Smooth muscle cell (in vitro differentiated cells): ENCODE measurements around the gene TNS3. TPM values are rescaled to one million over a fixed set of nuclear protein-coding genes. Genes with fewer than 3 reads are reported as not detected.

Experiments used
- DNase-seq: peaks from one replicate; lab custom pipeline; 2025; ENCODE audit not compliant: unreplicated experiment; lab: John Stamatoyannopoulos, UW
- H2AFZ ChIP-seq: fragments of 200-600 bp; sonication (generic); 2 replicates; pipeline ENCODE4 v1.6.0; 2016; ENCODE audit warnings: antibody characterized with exemption, low read depth, mild to moderate bottlenecking
- H3F3A ChIP-seq: fragments of 200-600 bp; sonication (generic); 2 replicates; pipeline ENCODE4 v1.6.0; 2017; ENCODE audit warnings: antibody characterized with exemption, low read depth
- H3K27ac ChIP-seq: fragments of 200-600 bp; sonication (generic); 2 replicates; pipeline ENCODE4 v1.5.1; 2016; ENCODE audit warnings: low read depth, mild to moderate bottlenecking
- H3K27me3 ChIP-seq: fragments of 200-600 bp; sonication (generic); 2 replicates; pipeline ENCODE4 v1.6.1; 2016; ENCODE audit warnings: low read depth, mild to moderate bottlenecking
- H3K36me3 ChIP-seq: fragments of 200-600 bp; sonication (generic); 2 replicates; pipeline ENCODE4 v1.5.1; 2016; ENCODE audit warnings: low read depth
- H3K4me1 ChIP-seq: fragments of 200-600 bp; sonication (generic); 2 replicates; pipeline ENCODE4 v1.5.1; 2016; ENCODE audit warnings: low read depth
- H3K4me2 ChIP-seq: fragments of 200-600 bp; sonication (generic); 2 replicates; pipeline ENCODE4 v1.6.0; 2016; ENCODE audit warnings: mild to moderate bottlenecking
- H3K4me3 ChIP-seq: fragments of 200-600 bp; sonication (generic); 2 replicates; pipeline ENCODE4 v1.5.1; 2016; ENCODE audit warnings: mild to moderate bottlenecking
- H3K79me2 ChIP-seq: fragments of 200-600 bp; sonication (generic); 2 replicates; pipeline ENCODE4 v1.6.0; 2016; ENCODE audit warnings: low read depth, mild to moderate bottlenecking
- H3K9ac ChIP-seq: fragments of 200-600 bp; sonication (generic); 2 replicates; pipeline ENCODE4 v1.6.0; 2016; ENCODE audit warnings: low read depth
- H3K9me3 ChIP-seq: fragments of 200-600 bp; sonication (generic); replicated peaks from 2 replicates; pipeline ENCODE4 v1.5.1; 2016; ENCODE audit warnings: low read depth
- H4K20me1 ChIP-seq: fragments of 200-600 bp; sonication (generic); 2 replicates; pipeline ENCODE4 v1.6.0; 2016; ENCODE audit warnings: low read depth
- CTCF ChIP-seq: fragments of 200-600 bp; sonication (generic); IDR thresholded peaks from 2 replicates; pipeline ENCODE4 v1.5.1; 2017; ENCODE audit warnings: borderline replicate concordance, mild to moderate bottlenecking, antibody characterized with exemption; ENCODE audit not compliant: insufficient read depth, poor library complexity, severe bottlenecking
- WGBS: methylation state at CpG from one replicate; pipeline ENCODE4 v1.1.7; 2016; ENCODE audit warnings: low lambda C conversion rate; 5-methylcytosine and 5-hydroxymethylcytosine counted together
- polyA plus RNA-seq: library from polyadenylated mRNA; unstranded; fragments of >200 nt; fragmentation: Nextera tagmentation; extraction: Ambion mirVana; gene quantifications from 2 replicates; pipeline ENCODE4 v1.2.1, GENCODE V29; 2016
- total RNA-seq: library from RNA; depleted of rRNA; stranded (reverse); fragments of >200 nt; gene quantifications from 2 replicates; pipeline ENCODE4 v1.2.3, GENCODE V29; 2014

Gene TNS3
- total and polyA plus RNA-seq, 2 experiments from 2014 or later = 32.6 to 50.5 TPM

DNA sequence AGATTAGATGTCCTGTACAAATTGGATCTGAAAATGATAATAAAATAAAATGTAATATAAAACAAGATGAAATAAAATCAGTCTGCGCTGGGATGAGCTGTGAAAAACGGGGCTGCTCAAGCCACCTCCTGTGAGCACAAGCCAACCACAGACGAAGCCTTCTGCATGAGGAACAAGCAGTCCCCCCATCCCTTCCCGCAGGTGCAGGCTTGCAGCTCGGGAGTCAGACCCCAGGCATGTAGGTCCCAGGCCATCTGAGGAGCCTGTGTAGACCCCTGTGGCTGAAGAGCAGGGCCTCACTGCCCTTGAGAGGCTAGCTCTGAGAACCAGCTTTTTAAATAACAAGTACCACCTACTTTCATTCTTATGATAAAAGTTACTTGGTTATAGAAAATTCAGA lies 123.4 kb downstream of the TNS3 start:
- Histone ChIP-seq H3K4me2 (no peak overlapping the region), H3K9me3 (no peaks in the 10 kb centered on the region), H3K27ac (no peak overlapping the region), H3K4me1 (peaks cover 11% of the 10 kb centered on the region), H3K27me3 (no peaks in the 10 kb centered on the region), H3K79me2 (peaks cover 62% of the 10 kb centered on the region), H2AFZ (no peak overlapping the region), H4K20me1 (peaks cover 93% of the 10 kb centered on the region), H3F3A (peaks cover 4% of the 10 kb centered on the region), H3K9ac (no peak overlapping the region), H3K36me3 (no peaks in the 10 kb centered on the region), H3K4me3 (no peak overlapping the region)
- no peak for TF ChIP-seq CTCF
- no peak for DNase-seq
- 92% methylated on average over 5 of the region's 5 CpGs for WGBS

- H3K4me2 ChIP-seq = no peak overlapping the region
These were observed 123.9 kb downstream of the TNS3 start for GRCh38 chr7:47458057-47458456.

GRCh38 chr7:47456210-47456955 lies 125.5 kb downstream of the TNS3 start:
- H3K4me1 ChIP-seq = peaks cover 20% of the 10 kb centered on the region
- H3K79me2 ChIP-seq = peaks cover 52% of the 10 kb centered on the region

More at GRCh38 chr7:47458057-47458456, 123.9 kb downstream of the TNS3 start:
- peaks cover 9% of the 10 kb centered on the region for H3F3A ChIP-seq
- H3K27ac ChIP-seq = no peak overlapping the region
- H3K4me3 ChIP-seq = no peak overlapping the region
- peaks cover 14% of the 10 kb centered on the region for H3K4me1 ChIP-seq
- no peaks in the 10 kb centered on the region for H3K9me3 ChIP-seq
- peaks cover 93% of the 10 kb centered on the region for H4K20me1 ChIP-seq
- WGBS = 82% methylated on average over 5 of the region's 5 CpGs
- no peak for TF ChIP-seq CTCF
- H3K79me2 ChIP-seq = peaks cover 58% of the 10 kb centered on the region
- no peaks in the 10 kb centered on the region for H3K36me3 ChIP-seq
- H3K9ac ChIP-seq = no peak overlapping the region
- DNase-seq = no peak
- no peak overlapping the region for H2AFZ ChIP-seq
- no peaks in the 10 kb centered on the region for H3K27me3 ChIP-seq

More at GRCh38 chr7:47456210-47456955, 125.5 kb downstream of the TNS3 start:
- Histone ChIP-seq H3K4me2 (no peak overlapping the region), H3K27me3 (no peaks in the 10 kb centered on the region), H4K20me1 (peaks cover 93% of the 10 kb centered on the region), H3K4me3 (no peak overlapping the region), H3F3A (peaks cover 19% of the 10 kb centered on the region), H2AFZ (no peak overlapping the region), H3K36me3 (no peaks in the 10 kb centered on the region), H3K9ac (no peak overlapping the region), H3K9me3 (no peaks in the 10 kb centered on the region), H3K27ac (no peak overlapping the region)
- no peak for DNase-seq
- no peak for TF ChIP-seq CTCF
- WGBS = 98% methylated on average over 14 of the region's 14 CpGs
